Erythroblast (primary cell): Measurements from ENCODE around the gene TAOK1.

ENCODE experiments used
- GATA1 ChIP-seq: IDR thresholded peaks from 2 replicates; pipeline ENCODE4 v1.6.1; 2011; ENCODE audit warnings: low read depth, mild to moderate bottlenecking, control low read depth, low read length, moderate library complexity
- POLR2A ChIP-seq: IDR thresholded peaks from 2 replicates; pipeline ENCODE4 v1.6.1; 2011; ENCODE audit warnings: mild to moderate bottlenecking, low read length

- TF ChIP-seq POLR2A (no peak), GATA1 (no peak)
Measured at GRCh38 chr17:29384901-29385300, 5.3 kb upstream of the TAOK1 start.
